Immature natural killer cell (primary cell): Measurements from ENCODE around the gene PABPN1L. TPM values are rescaled to one million over a fixed set of nuclear protein-coding genes. Genes with fewer than 3 reads are reported as not detected.

ENCODE experiments used
- polyA plus RNA-seq, 3 donors: library from polyadenylated mRNA; unstranded; fragments of 300-500 nt; fragmentation: Illumina TruSeq; gene quantifications; one replicate each; pipeline ENCODE4 v1.2.3, GENCODE V29; 2021

Gene PABPN1L
- polyA plus RNA-seq, 3 donors from 2014 or later = not detected

Other genes starting within 250 kb of the PABPN1L start
- under 1 TPM in 2 of 3 donors, not detected in 1; 0.64 to 0.80 TPM for gene IL17C, start 228.1 kb downstream of the PABPN1L start, polyA plus RNA-seq
- 1,000 to 10,000 TPM; 2,079 to 2,787 (median 2,690) TPM for gene CYBA, start 215.6 kb downstream of the PABPN1L start, polyA plus RNA-seq
- gene MVD, start 203.6 kb downstream of the PABPN1L start, polyA plus RNA-seq = 10 to 100 TPM; 79.4 to 96.6 (median 87.6) TPM
- gene SNAI3, start 180.2 kb downstream of the PABPN1L start, polyA plus RNA-seq = 10 to 100 TPM in 2 of 3 donors, 1 to 10 TPM in 1; 9.0 to 12.4 (median 11.7) TPM
- 100 to 1,000 TPM; 129 to 157 (median 141) TPM for gene RNF166, start 160.3 kb downstream of the PABPN1L start, polyA plus RNA-seq
- gene CTU2, start 160.2 kb downstream of the PABPN1L start, polyA plus RNA-seq = 10 to 100 TPM; 21.4 to 23.0 (median 22.0) TPM
- 10 to 100 TPM in 2 of 3 donors, 1 to 10 TPM in 1; 5.2 to 41.2 (median 13.1) TPM for gene PIEZO1, start 81.4 kb downstream of the PABPN1L start, polyA plus RNA-seq
- 1 to 10 TPM in 2 of 3 donors, not detected in 1; 1.3 to 3.1 TPM for gene CDT1, start 62.9 kb downstream of the PABPN1L start, polyA plus RNA-seq
- 100 to 1,000 TPM; 432 to 476 (median 450) TPM for gene APRT, start 54.7 kb downstream of the PABPN1L start, polyA plus RNA-seq
- gene GALNS, start 9.7 kb downstream of the PABPN1L start, polyA plus RNA-seq = 10 to 100 TPM; 10.4 to 15.4 (median 10.9) TPM
- gene TRAPPC2L, start 9.5 kb downstream of the PABPN1L start, polyA plus RNA-seq = 100 to 1,000 TPM; 101 to 138 (median 113) TPM
- gene CBFA2T3, start 110.5 kb upstream of the PABPN1L start, polyA plus RNA-seq = under 1 TPM in 2 of 3 donors, not detected in 1; 0.49 to 0.76 TPM
- gene ACSF3, start 227.2 kb upstream of the PABPN1L start, polyA plus RNA-seq = 10 to 100 TPM; 22.7 to 27.7 (median 24.1) TPM